Heart right ventricle (tissue), 16 donors: ENCODE results near the gene BSPRY. TPM values are rescaled to one million over a fixed set of nuclear protein-coding genes. Genes with fewer than 3 reads are reported as not detected.

Experiments used
- ATAC-seq, 8 donors: fragments of 200-7000 bp; cut with Tn5 transposase; one replicate each; pipeline ENCODE4 v1.9.1; 2020; ENCODE audit warnings: mild to moderate bottlenecking in 8 of 8, moderate library complexity in 8 of 8, moderate number of reproducible peaks in 1 of 8
- DNase-seq, 2 donors: peaks; one replicate each; pipeline ENCODE4 v3.0.0-alpha.2; 2020
- H3K27ac ChIP-seq, 10 donors: fragments of 200-600 bp; sonication (generic) in 2 of 10; one replicate each; pipeline versions ENCODE4 v1.5.0 to v1.8.0; 2020 to 2022; ENCODE audit warnings: mild to moderate bottlenecking in 3 of 10
- H3K27me3 ChIP-seq, 7 donors: fragments of 200-600 bp; one replicate each; pipeline ENCODE4 v1.8.0; 2021 to 2022; ENCODE audit warnings: mild to moderate bottlenecking in 2 of 7
- H3K36me3 ChIP-seq, 9 donors: fragments of 200-600 bp; sonication (generic) in 1 of 9; one replicate each; pipeline versions ENCODE4 v1.5.0 to v1.8.0; 2020 to 2022; ENCODE audit warnings: mild to moderate bottlenecking in 2 of 9
- H3K4me1 ChIP-seq, 9 donors: fragments of 200-600 bp; sonication (generic) in 1 of 9; one replicate each; pipeline versions ENCODE4 v1.5.0 to v1.8.0; 2020 to 2022; ENCODE audit warnings: mild to moderate bottlenecking in 4 of 9
- H3K4me3 ChIP-seq, 10 donors: fragments of 200-600 bp; sonication (generic) in 2 of 10; one replicate each; pipeline versions ENCODE4 v1.5.0 to v1.8.0; 2020 to 2022; ENCODE audit warnings: mild to moderate bottlenecking in 7 of 10, moderate library complexity in 2 of 10
- H3K9me3 ChIP-seq, 11 donors: fragments of 200-600 bp in 10 of 11; sonication (generic) in 2 of 11; one replicate each; pipeline versions ENCODE4 v1.5.0 to v1.8.0; 2013 to 2022; ENCODE audit warnings: mild to moderate bottlenecking in 2 of 11, control low read depth in 1 of 11, moderate library complexity in 1 of 11
- CTCF ChIP-seq, 9 donors: fragments of 200-600 bp; sonication (generic) in 2 of 9; IDR thresholded peaks; one replicate each; pipeline versions ENCODE4 v1.5.0 to v1.8.0; 2021 to 2022; ENCODE audit warnings: antibody characterized with exemption in 9 of 9, mild to moderate bottlenecking in 5 of 9, moderate library complexity in 1 of 9
- WGBS, 2 donors: extraction: QIAGEN DNeasy Blood & Tissue Kit; methylation state at CpG; one replicate each; pipeline ENCODE4 v1.1.7; 2013; ENCODE audit warnings: inconsistent platforms in 1 of 2; 5-methylcytosine and 5-hydroxymethylcytosine counted together
- intact Hi-C, 10 donors: fragments of 100-400 bp; cut with DNase I; formaldehyde crosslinking; loops; one replicate each; pipeline versions ENCODE4 v1.11.1 to v1.14.2; 2022
- long read RNA-seq, 3 donors: library from polyadenylated mRNA; unstranded; transcript quantifications; one replicate each; pipeline ENCODE4 v2.0.0, GENCODE V29; 2020 to 2021
- polyA plus RNA-seq, 2 donors: library from polyadenylated mRNA; stranded (reverse); fragments of 200-250 nt; gene quantifications; one replicate each; pipeline ENCODE4 v1.2.3, GENCODE V29; 2013
- total RNA-seq, 10 donors: library from RNA; stranded (reverse); fragmentation: NEBNext Ultra II Directional in 3 of 10; extraction: Animal tissue kit (Norgen Biotek cat#: 25700) in 3 of 10; gene quantifications; one replicate each; pipeline versions ENCODE4 v1.2.1 to v1.2.4, GENCODE V29; 2021 to 2023
- donor health status: Arrhythmogenic right ventricular cardiomyopathy.
- donor health status: ischemic (EF 13 %, LVEDD 7.1; RV severe dilation, severe dysfunction).
- donor health status: healthy with polysubstance abuse.
- donor health status: DM: no; HTN: yes; CAD: no.
- donor health status: DM: no; HTN: no; CAD: no.
- donor health status: ischemic (EF 25% LVEDD 6.9; RV normal size, moderate dysfunction).
- donor health status: ischemic (EF 25% LVEDD 5.7; RV mildly dilated, moderate dysfunction).
- donor health status: healthy.
- donor health status: DM: yes; HTN: yes; CAD: no.
- donor health status: Ischemic cardiomyopathy.
- donor health status: ischemic (EF 35%, LVEDD 5.7; RV mildly dilated, moderate dysfunction).
- donor health status: nonischemic (EF 11% LVEDD 7.7; RV severe dilation, severe dysfunction).
- donor health status: DM: yes; HTN: yes; CAD: no.
- donor health status: PGD.
- donor health status: ischemic (EF 29% LVEDD 5.4; RV normal size, mild dysfunction).
- donor health status: nonischemic (EF 23%, LVEDD 6.1; RV moderate dilation, normal function).

The BSPRY gene
- total RNA-seq (1 to 10 TPM in 8 of 10 donors, under 1 TPM in 2; 0.55 to 4.2 (median 1.6) TPM), polyA plus RNA-seq (1 to 10 TPM in 1 of 2 donors, under 1 TPM in 1; 0.44 to 2.8 TPM)
- long read RNA-seq, donor 1, transcript BSPRY-201 (6 exons, 2,339 nt), result major isoform, 8 of 13 reads
- long read RNA-seq, donor 1, partial matches to known transcripts, result 0 of 13 reads
- long read RNA-seq, donor 1, other reads (novel, unspliced or antisense), result 2 of 13 reads
- long read RNA-seq, donor 2, partial matches to known transcripts, result 0 of 6 reads
- long read RNA-seq, donor 2, other reads (novel, unspliced or antisense), result 2 of 6 reads
- long read RNA-seq, donor 3, partial matches to known transcripts, result 0 of 2 reads
- long read RNA-seq, donor 3, other reads (novel, unspliced or antisense), result 0 of 2 reads

- 1 to 3% methylated on average over 64 to 71 of the region's 71 CpGs for WGBS, 2 donors
- peak in 5 of 8 donors; percentile 31 to 55 (median 49) for ATAC-seq
- intact Hi-C loops, result loop anchor here in 1 of 10 donors (10.0 kb wide), 1 partner anchor 55 kb away; no protein-coding TSS in a partner anchor
Measured at GRCh38 chr9:113349445-113350094, at the start of gene BSPRY. Gene BSPRY (plus strand): TSS chr9:113349541. CDS start chr9:113349580, 39 bp downstream.

GRCh38 chr9:113299800-113300292 lies 49.5 kb upstream of the BSPRY start:
- TF ChIP-seq CTCF (IDR thresholded peaks at IDR 0.05), result no peak
- Histone ChIP-seq H3K27me3 (no peaks in the 10 kb centered on the region), H3K27ac (no peak overlapping the region), H3K9me3 (no peaks in the 10 kb centered on the region), H3K4me1 (peaks cover 0 to 9% (median 0%) of the 10 kb centered on the region in 9 donors), H3K4me3 (peak overlapping the region in 1 of 10 donors; percentile 20), H3K36me3 (no peaks in the 10 kb centered on the region)
- ATAC-seq (peak in 4 of 8 donors; percentile 15 to 49 (median 31)), DNase-seq (peak in 1 of 2 donors; percentile 27)
- WGBS, 2 donors, result 29 to 30% methylated on average over 8 of the region's 8 CpGs
- intact Hi-C loops, result loop anchor here in 3 of 10 donors (5.0 to 10.0 kb wide), 4 partner anchors 55 to 365 kb away; partner anchors contain the start of gene ALAD (in 1 of the 3)

More at GRCh38 chr9:113349445-113350094, at the start of gene BSPRY:
- peak within 1 kb of the TSS; percentile 18 to 57 (median 51) for H3K4me3 ChIP-seq
- H3K4me1 ChIP-seq, result peaks cover 0 to 18% (median 5%) of the 10 kb centered on the region in 9 donors
- H3K36me3 ChIP-seq, result no peaks in the 10 kb centered on the region
- H3K27ac ChIP-seq, result peak within 1 kb of the TSS in 1 of 10 donors; percentile 26
- H3K9me3 ChIP-seq, result no peaks in the 10 kb centered on the region
- no peak for TF ChIP-seq CTCF (IDR thresholded peaks at IDR 0.05)
- peak in 1 of 2 donors; percentile 23 for DNase-seq
- peaks cover 0 to 34% (median 28%) of the 10 kb centered on the region in 7 donors for H3K27me3 ChIP-seq

- no peak for TF ChIP-seq CTCF (IDR thresholded peaks at IDR 0.05)
- DNase-seq, result no peak
- no peak overlapping the region for H3K27ac ChIP-seq
- intact Hi-C loops, result loop anchor here in 1 of 10 donors (5.0 to 10.0 kb wide), 2 partner anchors 103 to 361 kb away; partner anchors contain the start of gene ALAD
- H3K27me3 ChIP-seq, result no peaks in the 10 kb centered on the region
- H3K36me3 ChIP-seq, result no peaks in the 10 kb centered on the region
- H3K4me1 ChIP-seq, result peaks cover 0 to 9% (median 0%) of the 10 kb centered on the region in 9 donors
- WGBS, 2 donors, result 88 to 92% methylated on average over 8 of the region's 8 CpGs
- ATAC-seq, result no peak
- H3K9me3 ChIP-seq, result no peaks in the 10 kb centered on the region
- no peak overlapping the region for H3K4me3 ChIP-seq
Measured at GRCh38 chr9:113301548-113301947, 47.8 kb upstream of the BSPRY start.

- WGBS, 2 donors, result 83 to 84% methylated on average over 25 of the region's 25 CpGs
Measured at GRCh38 chr9:113302792-113303418, 46.4 kb upstream of the BSPRY start, which contains the start of gene RNF183. Gene RNF183 (minus strand): TSS chr9:113303376. CDS start chr9:113298184, 5,192 bp downstream.

More at GRCh38 chr9:113302792-113303418, 46.4 kb upstream of the BSPRY start, which contains the start of gene RNF183:
- no peak within 1 kb of the TSS for H3K4me3 ChIP-seq
- H3K27me3 ChIP-seq, result no peaks in the 10 kb centered on the region
- intact Hi-C loops, result loop anchor here in 1 of 10 donors (5.0 to 10.0 kb wide), 2 partner anchors 102 to 359 kb away; partner anchors contain the start of gene ALAD
- ATAC-seq (no peak), DNase-seq (no peak)
- H3K36me3 ChIP-seq, result no peaks in the 10 kb centered on the region
- no peak for TF ChIP-seq CTCF (IDR thresholded peaks at IDR 0.05)
- H3K4me1 ChIP-seq, result peaks cover 0 to 9% (median 0%) of the 10 kb centered on the region in 9 donors
- no peak within 1 kb of the TSS for H3K27ac ChIP-seq
- no peaks in the 10 kb centered on the region for H3K9me3 ChIP-seq
